ENCODE measurements around the gene LZTFL1. TPM values are rescaled to one million over a fixed set of nuclear protein-coding genes. Genes with fewer than 3 reads are reported as not detected.

LZTFL1 gene
- total RNA-seq, 1 experiment from 2014 or later = 21.0 TPM

DNA sequence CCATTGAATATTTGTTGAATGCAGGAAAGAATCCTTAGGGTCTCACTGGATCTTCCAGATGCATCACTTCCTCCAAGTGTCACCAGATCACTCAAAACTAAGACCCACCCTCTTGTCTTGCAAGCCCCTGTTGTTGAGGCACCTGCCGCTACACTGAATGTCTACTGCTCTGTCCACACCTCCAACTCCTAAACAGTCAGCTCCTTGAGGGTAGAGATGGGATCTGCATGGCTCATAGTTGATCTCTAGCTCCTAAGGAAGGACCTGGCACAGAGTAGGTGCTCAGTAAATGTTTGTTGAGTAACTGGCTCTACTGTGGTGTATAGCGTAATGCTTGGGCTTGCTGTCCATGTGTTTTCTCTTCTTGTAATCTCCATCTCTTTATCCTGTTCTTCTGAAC is 54.4 kb downstream of the LZTFL1 start:
- no TSS peak for BruUV-seq (replicated peaks)
- Histone ChIP-seq H3K4me3 (replicated peaks in 1 of 2; ENCODE audit: low read depth in 1 of 2, low read length in 2 of 2) (no peak overlapping the region), H4K20me1 (ENCODE audit: insufficient read depth) (no peaks in the 10 kb centered on the region), H3K27ac (ENCODE audit: low read depth, low read length) (no peak overlapping the region), H3K4me2 (ENCODE audit: low read length) (no peak overlapping the region), H3K4me1 (ENCODE audit: control insufficient read depth in 1 of 2, insufficient read depth in 2 of 2, low read length in 2 of 2) (no peaks in the 10 kb centered on the region), H3K79me2 (ENCODE audit: insufficient read depth, low read length) (no peaks in the 10 kb centered on the region), H3K9ac (ENCODE audit: low read length) (no peak overlapping the region), H3K36me3 (ENCODE audit: control insufficient read depth in 1 of 2, insufficient read depth in 2 of 2, low read length in 2 of 2) (no peaks in the 10 kb centered on the region), H3K9me2 (ENCODE audit: insufficient read depth) (no peaks in the 10 kb centered on the region), H3K9me3 (ENCODE audit: control insufficient read depth in 1 of 2, insufficient read depth in 1 of 2, low read depth in 1 of 2, low read length in 2 of 2) (no peaks in the 10 kb centered on the region), H2AFZ (ENCODE audit: low read depth, low read length, poor library complexity, severe bottlenecking) (no peak overlapping the region), H3K27me3 (ENCODE audit: insufficient read depth, low read length) (no peaks in the 10 kb centered on the region)
- intact Hi-C loops (cut with micrococcal nuclease) = no loop called here
- DNase-seq (ENCODE audit: low read depth, low spot score) = no peak
- ChIA-PET POLR2A (no interaction called here), CTCF (no interaction called here), RAD21 (ENCODE audit: low non-redundant PET in 1 of 2, low total read pairs in 2 of 2, uncharacterized antibody in 2 of 2, unreplicated experiment in 2 of 2) (no interaction called here)
- no peak for TF ChIP-seq EZH2 (IDR thresholded peaks at IDR 0.05)
- TF ChIP-seq EGR1 (IDR thresholded peaks at IDR 0.05; ENCODE audit: low read depth) = no peak
- no peak for TF ChIP-seq CEBPB (IDR thresholded peaks at IDR 0.05; ENCODE audit: low read depth)
- TF ChIP-seq TCF7L2 (IDR thresholded peaks at IDR 0.05; ENCODE audit: borderline replicate concordance, extremely low read depth, insufficient read depth, insufficient read length) = no peak
- no peak for TF ChIP-seq SIN3A (IDR thresholded peaks at IDR 0.05; ENCODE audit: low read depth)
- TF ChIP-seq POLR2A (IDR thresholded peaks at IDR 0.05; ENCODE audit: borderline replicate concordance, extremely low read depth, insufficient read depth, insufficient read length) = no peak
- TF ChIP-seq POLR2AphosphoS5 (IDR thresholded peaks at IDR 0.05; ENCODE audit: low read depth, low read length) = no peak
- no peak for TF ChIP-seq ZNF274 (IDR thresholded peaks at IDR 0.05; ENCODE audit: low read depth, low read length)
- TF ChIP-seq SP1 (IDR thresholded peaks at IDR 0.05; ENCODE audit: low read depth) = no peak
- TF ChIP-seq, protein P1, sequence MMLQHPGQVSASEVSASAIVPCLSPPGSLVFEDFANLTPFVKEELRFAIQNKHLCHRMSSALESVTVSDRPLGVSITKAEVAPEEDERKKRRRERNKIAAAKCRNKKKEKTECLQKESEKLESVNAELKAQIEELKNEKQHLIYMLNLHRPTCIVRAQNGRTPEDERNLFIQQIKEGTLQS (IDR thresholded peaks at IDR 0.05) = no peak
- TF ChIP-seq JUND (IDR thresholded peaks at IDR 0.05) = no peak
- no peak for TF ChIP-seq ELF1 (IDR thresholded peaks at IDR 0.05; ENCODE audit: borderline replicate concordance, low read depth)
- TF ChIP-seq ZFX (IDR thresholded peaks at IDR 0.05) = no peak
- no peak for TF ChIP-seq ZBTB33 (IDR thresholded peaks at IDR 0.05; ENCODE audit: extremely low read depth, insufficient replicate concordance, low read length)
- no peak for TF ChIP-seq YY1 (IDR thresholded peaks at IDR 0.05; ENCODE audit: extremely low read depth, insufficient replicate concordance, low read depth, low read length)
- TF ChIP-seq CBX3 (IDR thresholded peaks at IDR 0.05; ENCODE audit: low read depth) = no peak
- TF ChIP-seq FOSL1 (IDR thresholded peaks at IDR 0.05; ENCODE audit: low read depth) = no peak
- TF ChIP-seq MAX (IDR thresholded peaks at IDR 0.05) = no peak
- no peak for TF ChIP-seq CTCF (IDR thresholded peaks at IDR 0.05 in 2 of 3, conservative IDR thresholded peaks at IDR 0.05 in 1 of 3; ENCODE audit: borderline replicate concordance in 1 of 3, insufficient read depth in 1 of 3, low read depth in 2 of 3, low read length in 2 of 3)
- ATAC-seq = no peak
